Erythroblast (primary cell): ENCODE results near the gene ST7.

Experiments used
- GATA1 ChIP-seq: IDR thresholded peaks from 2 replicates; pipeline ENCODE4 v1.6.1; 2011; ENCODE audit warnings: low read depth, mild to moderate bottlenecking, control low read depth, low read length, moderate library complexity
- POLR2A ChIP-seq: IDR thresholded peaks from 2 replicates; pipeline ENCODE4 v1.6.1; 2011; ENCODE audit warnings: mild to moderate bottlenecking, low read length

GRCh38 chr7:117220836-117221235 is 267.5 kb downstream of the ST7 start:
- no peak for TF ChIP-seq POLR2A
- TF ChIP-seq GATA1: no peak
